HCEC 1CT (cell line): ENCODE results near the gene FITM1.
"Not testable (repeated sequence)": the region's sequence is repeated elsewhere in the genome, so short reads cannot be mapped to it uniquely, and the experiment has no call there.

Experiments used
- DNase-seq: peaks from one replicate; pipeline ENCODE4 v3.0.0-alpha.2; 2017

FITM1 gene

DNA sequence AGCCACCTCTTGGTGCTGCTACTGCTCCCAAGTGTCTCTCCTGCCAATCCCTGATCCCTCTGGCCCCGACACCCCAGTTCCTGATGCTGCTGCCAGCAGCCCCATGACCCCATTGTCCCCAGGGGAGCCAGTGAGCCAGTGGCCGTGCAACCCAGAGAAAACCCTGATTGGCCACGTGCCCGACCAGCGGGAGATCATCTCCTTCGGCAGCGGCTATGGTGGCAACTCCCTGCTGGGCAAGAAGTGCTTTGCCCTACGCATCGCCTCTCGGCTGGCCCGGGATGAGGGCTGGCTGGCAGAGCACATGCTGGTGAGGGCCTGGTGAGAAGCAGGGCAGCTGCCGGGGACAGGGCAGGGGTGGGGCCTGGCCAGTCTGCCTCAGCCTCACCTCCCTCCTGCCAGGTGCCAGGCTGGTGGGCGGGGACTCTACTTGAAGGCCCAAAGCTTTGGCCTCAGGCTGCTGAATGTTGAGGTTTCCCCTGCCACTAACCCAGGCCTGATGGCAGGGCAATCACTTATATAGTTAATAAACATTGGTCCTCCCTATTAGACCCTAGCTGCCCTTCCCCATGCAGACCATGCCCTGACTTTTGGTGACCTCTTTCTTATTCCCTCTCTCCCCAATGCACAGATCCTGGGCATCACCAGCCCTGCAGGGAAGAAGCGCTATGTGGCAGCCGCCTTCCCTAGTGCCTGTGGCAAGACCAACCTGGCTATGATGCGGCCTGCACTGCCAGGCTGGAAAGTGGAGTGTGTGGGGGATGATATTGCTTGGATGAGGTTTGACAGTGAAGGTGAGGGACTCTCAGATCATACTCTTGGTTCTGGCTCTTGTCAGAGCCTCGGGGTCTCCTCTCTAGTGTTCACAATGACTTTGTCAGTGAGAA lies 31.3 kb upstream of the FITM1 start:
- no peak for DNase-seq

DNA sequence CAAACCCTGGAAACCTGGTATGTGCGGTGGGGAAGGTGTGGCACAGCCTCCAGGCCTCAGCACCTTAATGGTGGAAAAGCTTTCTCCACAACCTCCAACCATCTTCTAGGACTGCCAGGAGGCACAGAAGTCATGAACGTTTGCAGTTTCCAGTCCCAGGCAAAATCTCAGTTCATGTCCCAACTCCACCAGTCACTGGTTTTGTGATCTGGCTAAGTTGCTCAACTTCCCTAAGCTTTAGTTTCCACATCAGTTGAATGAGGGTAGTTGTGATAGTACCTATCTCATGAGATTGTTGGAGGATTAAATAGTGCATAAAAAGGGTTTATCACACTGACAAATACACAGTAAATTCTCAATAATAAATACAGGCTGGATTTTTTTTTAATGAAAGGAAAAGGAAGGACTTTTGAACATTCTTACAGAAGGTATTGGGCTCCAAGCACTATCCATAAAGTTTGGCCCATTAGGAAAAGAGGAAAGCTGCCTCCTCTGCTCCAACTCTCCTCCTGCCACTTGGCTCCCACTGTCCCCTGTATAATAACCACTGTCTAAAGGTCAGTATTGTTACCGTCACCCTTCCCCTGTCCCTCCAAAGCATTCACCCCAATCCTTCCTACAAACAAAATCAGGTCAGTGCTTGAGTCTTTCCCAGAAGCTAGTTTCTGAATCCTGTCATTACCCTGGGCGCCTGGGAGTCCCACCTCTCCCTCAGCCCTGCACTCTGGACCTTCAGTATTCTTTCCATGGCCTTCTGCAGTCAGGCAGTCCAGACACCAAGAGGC lies 30.1 kb upstream of the FITM1 start:
- DNase-seq, result no peak

DNA sequence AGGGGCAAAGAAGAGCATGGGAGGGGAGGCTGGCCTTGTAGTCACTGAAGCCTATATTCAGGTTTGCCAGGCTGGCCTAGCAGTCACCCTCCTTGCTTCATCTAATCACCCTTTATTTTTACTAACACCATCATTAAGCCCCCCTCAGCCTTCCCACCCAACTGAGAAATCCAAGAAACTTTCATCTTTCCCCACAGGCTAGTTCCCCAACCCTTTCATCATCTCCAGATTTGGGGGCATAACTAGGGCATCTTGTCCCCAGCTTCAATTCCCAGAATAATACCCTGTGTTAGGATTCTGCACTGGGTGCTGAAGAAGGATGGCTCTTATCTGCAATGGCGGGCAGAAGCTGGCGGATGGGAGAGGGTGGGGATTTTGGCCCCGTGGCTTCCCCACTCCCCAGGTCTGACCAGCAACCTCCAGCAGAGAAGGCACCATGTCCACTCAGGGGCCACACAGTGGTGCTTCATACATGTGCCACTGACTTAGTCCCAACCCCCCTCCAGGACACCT lies 29.4 kb upstream of the FITM1 start:
- no peak for DNase-seq

DNA sequence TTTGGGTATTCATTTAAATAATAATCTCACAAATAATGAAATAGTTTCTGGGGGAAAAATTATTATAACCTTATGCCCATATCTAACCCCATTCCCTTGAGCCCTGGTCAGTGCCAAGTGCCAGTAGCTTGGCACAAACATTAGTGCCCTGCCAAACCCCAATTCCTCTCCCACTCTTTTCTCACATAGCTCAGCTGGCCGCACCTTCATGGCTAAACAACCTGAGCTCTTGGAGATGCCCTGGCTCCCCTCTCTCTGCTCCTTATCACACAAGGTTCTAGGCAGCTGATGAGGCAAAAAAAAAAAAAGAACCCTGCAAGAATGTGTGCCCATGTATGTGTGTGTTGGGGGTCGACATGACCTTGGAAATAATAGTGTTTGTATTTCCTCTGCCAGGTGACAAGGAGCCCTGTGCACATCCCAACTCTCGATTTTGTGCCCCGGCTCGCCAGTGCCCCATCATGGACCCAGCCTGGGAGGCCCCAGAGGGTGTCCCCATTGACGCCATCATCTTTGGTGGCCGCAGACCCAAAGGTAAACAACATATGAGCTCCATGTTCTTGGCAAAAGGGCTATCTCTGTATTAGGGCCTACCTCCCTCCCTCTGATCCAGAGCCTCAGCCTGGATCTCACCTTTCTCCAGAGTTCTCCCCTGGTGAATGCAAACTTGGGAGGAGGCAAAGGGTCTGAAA lies 28.0 kb upstream of the FITM1 start:
- DNase-seq, result no peak

DNA sequence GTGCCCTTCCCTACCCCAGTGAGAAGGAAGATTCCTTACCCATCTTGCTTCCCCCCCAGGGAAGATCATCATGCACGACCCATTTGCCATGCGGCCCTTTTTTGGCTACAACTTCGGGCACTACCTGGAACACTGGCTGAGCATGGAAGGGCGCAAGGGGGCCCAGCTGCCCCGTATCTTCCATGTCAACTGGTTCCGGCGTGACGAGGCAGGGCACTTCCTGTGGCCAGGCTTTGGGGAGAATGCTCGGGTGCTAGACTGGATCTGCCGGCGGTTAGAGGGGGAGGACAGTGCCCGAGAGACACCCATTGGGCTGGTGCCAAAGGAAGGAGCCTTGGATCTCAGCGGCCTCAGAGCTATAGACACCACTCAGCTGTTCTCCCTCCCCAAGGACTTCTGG lies 27.0 kb upstream of the FITM1 start:
- no peak for DNase-seq

DNA sequence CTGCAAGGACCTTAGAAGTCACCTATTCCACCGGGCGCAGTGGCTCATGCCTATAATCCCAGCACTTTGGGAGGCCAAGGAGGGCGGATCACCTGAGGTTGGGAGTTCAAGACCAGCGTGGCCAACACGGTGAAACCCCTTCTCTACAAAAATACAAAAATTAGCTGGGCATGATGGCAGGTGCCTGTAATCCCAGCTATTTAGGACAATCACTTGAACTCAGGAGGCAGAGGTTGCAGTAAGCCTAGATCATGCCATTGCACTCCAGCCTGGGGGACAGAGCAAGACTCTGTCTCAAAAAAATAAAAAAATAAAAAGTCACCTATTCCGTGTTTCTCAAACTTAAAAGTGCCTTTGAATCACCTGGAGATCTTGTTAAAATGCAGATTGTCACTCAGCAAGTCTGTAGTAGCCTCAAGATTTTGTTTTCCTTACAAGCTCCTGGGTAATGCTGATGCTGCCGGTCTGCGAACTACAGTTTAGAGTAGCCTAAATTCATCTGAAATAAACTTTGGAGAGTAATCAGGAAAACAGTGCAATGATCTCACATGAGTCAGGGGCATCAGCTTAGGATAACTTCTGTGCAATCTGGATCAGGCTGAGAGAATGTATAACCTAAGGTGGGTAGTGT lies 24.7 kb upstream of the FITM1 start:
- DNase-seq, result not testable (repeated sequence)

DNA sequence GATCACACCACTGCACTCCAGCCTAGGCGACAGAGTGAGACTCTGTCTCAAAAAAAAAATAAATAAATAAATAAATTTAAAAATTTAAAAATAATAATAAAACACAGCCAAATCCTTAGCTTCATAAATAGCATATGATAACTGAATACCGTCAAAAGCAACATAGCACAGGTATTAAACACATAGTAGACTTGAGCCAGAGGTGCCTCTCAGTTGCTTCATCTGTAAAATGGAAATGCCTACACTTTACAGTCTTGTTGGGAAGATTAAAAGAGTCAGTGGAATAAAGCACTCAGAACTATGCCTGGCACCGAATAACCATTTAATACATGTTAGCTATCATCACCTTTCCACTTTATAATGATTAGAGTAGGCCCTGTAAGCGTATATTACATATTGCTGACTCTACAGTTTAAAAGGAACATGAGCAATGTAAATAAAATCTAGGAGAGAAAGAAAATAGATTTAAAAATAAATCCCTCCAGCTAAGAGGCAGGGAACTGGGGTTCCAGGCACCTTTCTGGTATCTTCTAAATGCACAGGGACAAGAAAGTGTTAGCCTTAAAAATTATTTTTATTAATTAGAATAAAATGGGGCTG lies 23.7 kb upstream of the FITM1 start:
- DNase-seq, result no peak

DNA sequence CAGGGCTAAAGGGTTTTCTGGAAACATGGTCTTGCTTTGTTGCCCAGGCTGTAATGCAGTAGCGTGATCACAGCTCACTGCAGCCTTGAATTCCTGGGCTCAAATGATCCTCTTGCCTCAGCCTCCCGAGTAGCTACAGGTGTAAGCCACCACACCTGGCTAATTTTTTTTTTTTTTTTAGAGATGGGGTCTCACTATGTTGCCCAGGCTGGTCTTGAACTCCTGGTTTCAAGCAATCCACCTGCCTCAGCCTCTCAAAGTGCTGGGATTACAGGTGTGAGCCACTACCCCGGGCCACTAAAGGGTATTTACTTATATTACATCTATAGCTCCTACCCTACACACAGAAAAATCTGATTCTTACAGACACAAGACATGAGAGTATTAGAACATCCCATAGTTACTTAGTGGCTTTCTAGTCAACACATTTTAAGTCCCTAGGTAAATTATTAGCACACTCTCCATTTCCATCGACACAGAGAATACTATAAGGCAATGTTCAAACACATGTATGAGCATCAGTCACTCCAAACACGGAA lies 22.1 kb upstream of the FITM1 start:
- DNase-seq, result no peak

DNA sequence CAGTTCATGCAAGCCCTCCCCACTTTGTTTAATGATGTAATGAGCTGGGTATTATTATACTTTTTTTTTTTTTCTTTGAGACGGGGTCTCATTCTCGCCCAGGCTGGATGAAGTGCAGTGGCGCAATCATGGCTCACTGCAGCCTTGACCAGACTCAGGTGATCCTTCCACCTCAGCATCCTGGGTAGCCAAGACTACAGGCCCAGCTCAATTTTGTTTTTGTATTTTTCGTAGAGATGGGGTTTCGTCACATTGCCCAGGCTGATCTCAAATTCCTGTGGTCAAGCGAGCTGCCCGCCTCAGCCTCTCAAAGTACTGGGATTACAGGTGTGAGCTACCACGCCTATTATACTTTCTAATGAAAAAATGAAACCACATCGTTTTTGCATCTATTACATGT lies 20.4 kb upstream of the FITM1 start:
- DNase-seq, result no peak

DNA sequence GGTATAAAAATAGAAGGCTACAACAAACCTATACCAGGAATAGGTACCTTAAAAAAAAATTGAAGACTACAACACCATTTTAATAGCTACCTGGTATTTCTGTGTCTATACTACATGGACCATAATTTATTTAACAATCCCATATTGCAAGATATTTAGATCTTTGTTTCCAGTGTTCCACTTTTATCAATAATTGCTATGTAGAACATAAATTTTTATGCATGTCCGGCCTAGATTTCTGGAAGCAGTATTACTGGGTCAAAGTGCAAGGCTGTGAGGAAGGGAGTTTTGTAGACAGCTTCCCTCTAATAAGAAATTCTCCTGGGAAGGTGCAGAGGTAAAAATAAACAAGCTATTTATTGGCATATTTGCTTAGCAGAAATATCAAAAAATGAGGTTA lies 19.9 kb upstream of the FITM1 start:
- no peak for DNase-seq

DNA sequence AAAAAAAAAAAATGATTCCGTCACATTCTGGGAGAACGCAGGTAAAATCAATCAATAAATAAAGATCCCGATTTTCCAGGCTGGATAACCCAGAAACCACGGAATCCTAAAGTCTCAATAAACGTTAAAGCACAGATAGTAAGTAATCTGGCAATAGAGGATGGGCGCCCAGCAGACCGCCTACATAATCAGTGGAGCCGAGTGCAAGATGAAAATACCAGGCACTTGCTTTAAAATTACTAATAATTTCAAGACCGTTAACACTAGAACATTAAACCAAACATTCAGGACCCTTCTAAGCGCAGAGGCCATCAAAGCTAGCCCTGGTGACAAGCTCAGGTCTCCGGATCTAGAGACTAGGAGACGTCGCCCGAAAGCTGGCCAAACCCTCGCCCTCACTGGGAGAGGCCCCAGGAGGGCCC lies 17.1 kb upstream of the FITM1 start:
- peak; percentile 1 for DNase-seq

DNA sequence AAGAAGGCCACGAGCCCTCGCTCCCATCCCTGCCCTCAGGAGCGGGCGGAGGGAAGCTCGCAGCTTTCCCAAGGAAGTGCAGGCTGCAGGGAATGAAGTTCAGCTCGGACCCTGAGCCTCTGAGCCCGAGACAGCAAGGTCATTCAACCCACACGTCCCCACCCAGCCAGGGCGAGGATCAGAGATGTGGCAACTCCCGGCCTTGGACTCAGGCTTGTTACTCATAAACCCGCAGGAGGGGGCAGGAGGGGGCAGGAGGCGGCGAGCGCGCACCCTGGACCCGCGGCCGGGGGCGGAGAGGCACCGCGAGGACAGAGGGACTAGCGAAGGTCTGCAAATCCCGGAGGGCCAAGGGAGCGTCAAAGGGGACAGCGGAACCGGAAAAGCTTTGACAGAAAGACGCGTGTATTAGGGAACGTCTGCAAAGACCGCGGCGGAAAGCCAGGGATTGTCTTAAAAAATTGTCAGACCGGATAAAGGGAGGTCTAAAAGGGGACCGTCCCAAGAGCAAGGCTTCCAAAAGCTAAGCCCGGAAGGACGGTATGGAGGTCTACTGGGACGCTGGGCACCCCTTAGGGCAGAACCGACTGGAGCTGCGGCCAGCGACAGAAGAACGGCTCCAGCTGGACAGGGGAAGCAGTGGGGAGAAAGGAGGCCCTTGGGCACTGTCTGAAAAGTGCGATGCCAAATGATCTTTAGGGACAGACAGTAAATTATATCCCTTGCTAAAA lies 16.5 kb upstream of the FITM1 start:
- DNase-seq, result peak; percentile 90

DNA sequence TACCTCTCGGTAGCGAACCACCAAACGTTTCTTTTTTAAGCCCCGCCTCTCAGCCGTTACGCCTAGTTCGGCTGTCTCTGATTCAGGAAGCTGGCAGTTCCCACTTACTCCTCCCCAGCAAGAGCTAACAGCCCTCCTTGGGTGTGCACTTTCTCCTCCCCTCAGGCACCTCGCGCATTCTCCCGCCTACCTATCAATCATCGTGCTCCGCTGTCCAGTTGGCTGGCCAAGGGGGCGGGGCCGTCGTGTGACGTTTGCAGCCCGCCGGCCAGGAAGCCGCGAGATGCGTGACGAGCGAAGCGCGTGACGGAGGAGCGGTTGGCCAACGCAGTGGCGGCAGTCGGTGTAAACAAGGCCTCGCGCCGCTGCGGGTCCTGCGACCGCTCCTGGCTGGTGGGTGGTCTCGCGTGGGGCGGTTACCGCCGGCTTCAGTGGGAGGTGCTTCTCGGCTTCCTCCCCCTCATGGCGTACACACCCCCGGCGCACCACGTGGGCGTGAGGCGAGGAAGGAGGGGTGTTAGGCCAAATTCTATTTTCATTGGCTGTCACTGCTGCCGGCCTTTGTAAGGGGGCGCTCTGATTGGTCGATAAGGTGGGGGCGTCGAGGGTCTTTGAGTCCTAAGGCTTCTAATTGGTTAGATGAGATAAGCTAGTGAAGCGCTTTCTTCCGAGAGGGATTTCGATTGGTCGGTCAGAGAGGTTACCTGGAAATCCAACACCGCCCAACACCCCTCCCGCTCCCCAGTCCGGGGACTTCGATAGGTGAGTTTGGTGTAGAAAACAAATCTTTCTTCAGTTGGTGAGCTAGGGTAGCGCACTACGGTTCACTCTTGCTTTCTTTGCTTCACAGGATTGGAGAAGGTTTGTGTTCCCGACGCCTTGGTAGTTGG lies 15.7 kb upstream of the FITM1 start, which contains the start of the genes DCAF11 and NRL:
TSS of gene DCAF11 (plus strand) at position 246 of the 890 bp plus-strand sequence. CDS start 818 bp downstream, outside the sequence.
TSS of gene NRL (minus strand) at position 418 of the 890 bp plus-strand sequence. CDS start 32,101 bp downstream, outside the sequence.
- peak; percentile 100 for DNase-seq

DNA sequence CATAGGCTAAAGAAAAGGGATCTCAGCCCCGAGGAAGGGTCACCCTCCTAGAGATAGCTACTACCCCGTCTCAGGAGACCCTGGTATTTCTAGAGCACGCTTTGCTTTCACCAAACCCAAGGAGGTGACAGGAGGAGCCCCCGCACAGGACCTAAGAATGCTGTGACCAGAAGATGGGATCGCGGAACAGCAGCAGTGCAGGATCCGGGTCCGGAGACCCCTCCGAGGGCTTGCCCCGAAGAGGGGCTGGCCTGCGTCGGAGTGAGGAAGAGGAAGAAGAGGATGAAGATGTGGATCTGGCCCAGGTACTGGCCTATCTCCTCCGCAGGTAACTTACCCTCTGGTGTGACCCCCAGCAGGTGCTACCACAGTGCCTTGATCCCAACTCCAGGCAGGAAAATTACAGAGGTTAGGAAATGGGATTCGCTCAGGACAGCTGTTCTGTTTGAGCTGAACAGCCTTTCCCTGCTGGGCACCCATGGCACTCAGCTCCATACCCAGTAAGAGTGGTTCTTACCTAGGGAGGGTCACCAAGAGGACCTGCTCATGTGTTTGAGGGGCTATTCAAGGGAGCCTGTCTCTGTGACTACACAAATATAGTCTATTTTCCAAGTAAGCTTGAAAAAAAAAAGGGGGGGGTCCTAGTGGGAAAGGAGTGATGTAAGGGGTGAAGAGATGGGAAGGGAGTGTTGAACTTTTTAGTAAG lies 14.9 kb upstream of the FITM1 start:
- no peak for DNase-seq

DNA sequence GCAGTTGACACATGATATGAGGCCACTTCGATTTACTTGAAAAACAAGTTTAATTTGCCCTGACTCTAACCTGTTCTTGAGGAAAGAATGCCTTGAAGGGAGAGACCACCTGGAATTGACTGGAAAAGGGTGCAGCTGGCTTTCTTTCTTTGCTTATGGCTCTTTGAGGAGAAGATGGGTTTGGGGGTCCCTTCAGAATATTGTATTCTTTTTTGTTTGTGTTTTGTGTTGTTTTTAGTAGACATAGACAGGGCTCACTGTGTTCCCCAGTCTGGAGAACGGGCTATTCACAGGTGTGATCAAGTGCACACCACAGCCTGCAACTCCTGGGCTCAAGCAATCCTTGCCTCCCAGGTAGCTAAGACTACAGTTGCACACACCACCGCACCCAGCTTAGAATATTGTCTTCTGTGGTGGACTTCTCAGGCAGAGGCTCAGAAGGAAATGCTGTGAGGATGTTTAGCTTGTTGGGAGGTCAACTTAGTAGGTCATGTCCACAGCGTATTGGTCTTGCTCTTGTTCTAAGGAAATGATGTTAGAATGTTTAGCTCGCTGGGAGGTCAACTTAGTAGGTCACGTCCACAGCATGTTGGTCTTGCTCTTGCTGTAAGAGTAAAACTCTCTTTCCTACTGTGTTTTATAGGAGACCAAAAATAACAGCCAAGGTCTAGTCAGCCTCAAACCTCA lies 14.2 kb upstream of the FITM1 start:
- DNase-seq, result no peak

DNA sequence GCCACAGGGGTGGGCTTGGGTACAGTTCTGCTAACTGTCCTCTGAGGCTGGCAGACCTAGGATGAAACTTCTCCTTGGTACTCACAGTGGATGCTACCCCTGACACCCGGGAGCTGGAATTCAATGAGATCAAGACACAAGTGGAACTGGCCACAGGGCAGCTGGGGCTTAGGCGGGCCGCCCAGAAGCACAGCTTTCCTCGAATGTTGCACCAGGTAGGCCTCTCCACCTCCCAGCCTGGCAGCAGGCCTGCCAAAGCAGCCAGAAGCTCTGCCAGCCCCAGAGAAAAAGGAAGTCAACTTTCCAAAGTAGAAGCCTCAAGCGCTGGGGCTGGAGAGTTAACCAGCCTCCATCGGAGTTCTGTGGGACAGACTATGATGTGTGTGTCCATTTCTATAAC lies 13.3 kb upstream of the FITM1 start:
- no peak for DNase-seq

DNA sequence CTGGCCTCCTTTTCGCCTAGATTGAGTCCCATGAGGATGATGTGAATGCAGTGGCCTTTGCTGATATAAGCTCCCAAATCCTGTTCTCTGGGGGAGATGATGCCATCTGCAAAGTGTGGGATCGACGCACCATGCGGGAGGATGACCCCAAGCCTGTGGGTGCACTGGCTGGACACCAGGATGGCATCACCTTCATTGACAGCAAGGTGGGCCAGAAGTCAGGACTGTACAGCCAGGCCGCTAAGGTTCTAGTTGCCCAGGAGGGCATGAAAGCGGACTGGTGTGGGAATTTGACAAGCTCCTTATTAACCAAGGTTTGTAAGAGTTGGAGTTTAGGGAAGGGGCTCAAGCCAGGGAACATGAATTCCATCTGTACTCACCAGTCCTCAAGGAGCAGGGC lies 10.8 kb upstream of the FITM1 start:
- no peak for DNase-seq

DNA sequence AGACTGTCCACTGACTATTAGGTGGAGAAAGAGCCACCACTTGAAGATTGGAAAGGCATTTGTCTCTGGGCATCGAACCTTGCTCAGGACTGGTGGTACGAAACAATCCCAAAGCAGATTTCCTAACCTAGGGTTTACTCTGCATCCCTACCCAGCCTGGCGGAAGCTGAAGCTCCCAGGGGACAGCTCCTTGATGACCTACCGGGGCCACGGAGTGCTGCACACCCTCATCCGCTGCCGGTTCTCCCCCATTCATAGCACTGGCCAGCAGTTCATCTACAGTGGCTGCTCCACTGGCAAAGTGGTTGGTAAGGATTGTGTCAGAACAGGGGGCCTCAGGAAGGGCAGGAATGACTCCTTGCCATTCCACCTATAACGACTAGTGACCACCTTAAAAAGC lies 9.2 kb upstream of the FITM1 start:
- no peak for DNase-seq

DNA sequence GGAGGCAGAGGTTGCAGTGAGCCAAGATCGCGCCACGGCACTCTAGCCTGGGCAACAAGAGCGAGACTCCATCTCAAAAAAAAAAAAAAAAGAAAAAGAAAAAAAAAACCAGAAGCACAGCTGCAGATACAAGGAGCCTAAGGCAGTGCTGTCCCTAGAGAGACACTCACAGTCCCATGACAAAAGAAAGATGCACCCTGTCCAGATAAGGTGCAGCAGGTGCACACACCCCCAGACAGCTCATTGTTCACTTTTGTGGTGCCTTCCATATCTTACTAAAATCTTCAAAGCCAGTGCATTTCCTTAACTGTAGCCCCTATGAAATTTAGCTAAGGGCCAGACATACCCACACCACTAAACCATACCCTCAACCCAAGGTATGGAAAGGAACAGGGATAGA lies 8.0 kb upstream of the FITM1 start:
- no peak for DNase-seq
